HG02759 (cell line): ENCODE results near the gene KRTAP22-2.

Experiments
- ATAC-seq: cut with Tn5 transposase; IDR thresholded peaks from one replicate; pipeline ENCODE4 v1.9.1; 2021; ENCODE audit warnings: mild to moderate bottlenecking, moderate library complexity; ENCODE audit not compliant: unreplicated experiment

KRTAP22-2 gene

GRCh38 chr21:30563630-30564029 lies 26.6 kb downstream of the KRTAP22-2 start:
- no peak for ATAC-seq

- ATAC-seq, result no peak
Observed at GRCh38 chr21:30563072-30563471, 27.1 kb downstream of the KRTAP22-2 start.

GRCh38 chr21:30561957-30562356 lies 28.2 kb downstream of the KRTAP22-2 start:
- ATAC-seq, result no peak

GRCh38 chr21:30561264-30561895 lies 28.8 kb downstream of the KRTAP22-2 start, which contains the start of gene KRTAP19-7:
Gene KRTAP19-7 (minus strand): TSS chr21:30561314. CDS start chr21:30561289, 25 bp downstream.
- no peak for ATAC-seq

- no peak for ATAC-seq
Observed at GRCh38 chr21:30555095-30555494, 35.1 kb downstream of the KRTAP22-2 start.

- ATAC-seq, result no peak
Observed at GRCh38 chr21:30552782-30553181, 37.4 kb downstream of the KRTAP22-2 start.

GRCh38 chr21:30541764-30542163 lies 48.4 kb downstream of the KRTAP22-2 start, which contains the start of gene KRTAP19-6:
Gene KRTAP19-6 (minus strand): TSS chr21:30541864. CDS start chr21:30541833, 31 bp downstream.
- ATAC-seq, result no peak
